MM.1S (cell line): ENCODE data around the gene CISH.

Experiments
- CTCF ChIP-seq: fragments of 300-600 bp; sonication (generic); IDR thresholded peaks from 2 replicates; pipeline ENCODE4 v1.5.1; 2016; ENCODE audit warnings: antibody characterized with exemption, low read length, mixed read lengths
- EZH2 ChIP-seq: fragments of 300-600 bp; sonication (generic); optimal IDR thresholded peaks from 2 replicates; pipeline ENCODE3; 2017; ENCODE audit warnings: low read depth, mild to moderate bottlenecking, antibody characterized with exemption, low read length, mixed read lengths

- no peak for TF ChIP-seq CTCF
- no peak for TF ChIP-seq EZH2
Measured at GRCh38 chr3:50658831-50659230, 47.3 kb upstream of the CISH start.
